K562 (cell line): Measurements from ENCODE around the gene LDB1. TPM values are rescaled to one million over a fixed set of nuclear protein-coding genes. Genes with fewer than 3 reads are reported as not detected.

ENCODE experiments used
- ATAC-seq: fragments of 200-7000 bp; cut with Tn5 transposase; 3 replicates; pipeline ENCODE4 v1.9.1; 2020; ENCODE audit warnings: moderate library complexity
- BruUV-seq: library from RNA; stranded (reverse); fragments of 400-500 nt; replicated peaks from 2 replicates; lab custom pipeline; 2021; lab: Mats Ljungman, UMichigan
- CTCF ChIA-PET: fragments of 300-600 bp; formaldehyde crosslinking; extraction: SDS; loops from one replicate; lab custom pipeline; 2021; ENCODE audit warnings: low intra/inter-chr PET ratio; lab: Yijun Ruan, JAX
- POLR2A ChIA-PET: fragments of 300-600, 350-650 bp; sonication (Branson Sonifier 250); formaldehyde crosslinking; extraction: SDS; loops from one replicate; lab custom pipeline; 2021; ENCODE audit warnings: antibody characterized with exemption, inconsistent platforms; lab: Yijun Ruan, JAX
- DNase-seq, 4 experiments: peaks; one replicate each; pipeline versions ENCODE4 v3.0.0 to v3.0.0-alpha.2; 2011 to 2018; ENCODE audit warnings: low spot score in 3 of 4, mixed read lengths in 3 of 4; ENCODE audit errors: extremely low read depth in 1 of 4
- FAIRE-seq: peaks from 2 replicates; lab custom pipeline; 2011; peaks lifted over from hg19 to GRCh38; lab: Jason Lieb, UNC
- H2AFZ ChIP-seq: 2 replicates; pipeline ENCODE4 v1.6.0; 2011; ENCODE audit warnings: low read depth, low read length, control low read depth, inconsistent platforms
- H3K27ac ChIP-seq: fragments of 200-600 bp; 3 replicates; pipeline ENCODE4 v1.8.0; 2011; ENCODE audit warnings: low read depth, mild to moderate bottlenecking, control low read depth, inconsistent platforms, low read length, moderate library complexity, mixed read lengths; ENCODE audit errors: extremely low read depth
- H3K27me3 ChIP-seq, 2 experiments: fragments of 300-600 bp in 1 of 2; 2 replicates in 1 of 2; 3 replicates in 1 of 2; pipeline versions ENCODE4 v1.6.0 to v1.8.0; 2011; ENCODE audit warnings: inconsistent platforms in 2 of 2, low read length in 2 of 2, mild to moderate bottlenecking in 1 of 2, mixed read lengths in 1 of 2, moderate library complexity in 1 of 2; ENCODE audit not compliant: control insufficient read depth in 2 of 2, insufficient read depth in 2 of 2
- H3K36me3 ChIP-seq: fragments of 300-600 bp; 3 replicates; pipeline ENCODE4 v1.8.0; 2011; ENCODE audit warnings: mild to moderate bottlenecking, low read length, inconsistent platforms; ENCODE audit not compliant: control insufficient read depth, insufficient read depth
- H3K4me1 ChIP-seq, 2 experiments: fragments of 200-600 bp in 1 of 2; replicated peaks in 1 of 2; 2 replicates in 1 of 2; 3 replicates in 1 of 2; pipeline versions ENCODE4 v1.5.1 to v1.8.0; 2011; ENCODE audit warnings: inconsistent platforms in 2 of 2, low read length in 2 of 2, mild to moderate bottlenecking in 1 of 2, mixed read lengths in 1 of 2, moderate library complexity in 1 of 2; ENCODE audit not compliant: control insufficient read depth in 2 of 2, insufficient read depth in 2 of 2
- H3K4me2 ChIP-seq: 2 replicates; pipeline ENCODE4 v1.6.1; 2011; ENCODE audit warnings: low read length, control low read depth, inconsistent platforms, mixed read lengths; ENCODE audit not compliant: insufficient read depth
- H3K4me3 ChIP-seq: fragments of 200-600 bp; sonication (generic), shearing (Covaris generic); 2 replicates; pipeline ENCODE4 v1.5.1; 2016; ENCODE audit warnings: control low read depth, inconsistent platforms
- H3K79me2 ChIP-seq: fragments of 200-600 bp; 3 replicates; pipeline ENCODE4 v1.8.0; 2011; ENCODE audit warnings: low read length, inconsistent platforms; ENCODE audit not compliant: control insufficient read depth, insufficient read depth
- H3K9ac ChIP-seq, 2 experiments: 2 replicates each; pipeline versions ENCODE4 v1.6.0 to v1.6.1; 2011; ENCODE audit warnings: low read depth in 2 of 2, low read length in 2 of 2, control low read depth in 1 of 2, inconsistent platforms in 1 of 2, mild to moderate bottlenecking in 1 of 2, mixed read lengths in 1 of 2; ENCODE audit not compliant: insufficient read depth in 1 of 2
- H3K9me1 ChIP-seq: one replicate; pipeline ENCODE4 v1.6.0; 2011; ENCODE audit warnings: inconsistent platforms, mild to moderate bottlenecking, low read length, moderate library complexity; ENCODE audit not compliant: control insufficient read depth, insufficient read depth
- H3K9me3 ChIP-seq: replicated peaks from 2 replicates; pipeline ENCODE4 v1.5.1; 2011; ENCODE audit warnings: low read depth, low read length, inconsistent platforms; ENCODE audit not compliant: control insufficient read depth, insufficient read depth
- H4K20me1 ChIP-seq: replicated peaks from 2 replicates; pipeline ENCODE4 v1.6.1; 2011; ENCODE audit warnings: low read length, inconsistent platforms, mixed read lengths; ENCODE audit not compliant: control insufficient read depth, insufficient read depth
- CREB1 ChIP-seq, 2 experiments: sonication (generic) in 1 of 2; formaldehyde crosslinking in 1 of 2; IDR thresholded peaks; 2 replicates each; pipeline versions ENCODE4 v1.6.1 to v1.8.0; 2012 to 2022; ENCODE audit warnings: inconsistent platforms in 1 of 2, mild to moderate bottlenecking in 1 of 2, missing genetic modification reagents in 1 of 2, moderate library complexity in 1 of 2
- CXXC5 ChIP-seq: fragments of 250-450 bp; sonication (Bioruptor Pico); IDR thresholded peaks from 2 replicates; pipeline ENCODE4 v1.8.0; 2022; ENCODE audit warnings: inconsistent platforms, mild to moderate bottlenecking, moderate library complexity
- ETV1 ChIP-seq: fragments of 450-650 bp; conservative IDR thresholded peaks from 2 replicates; pipeline ENCODE4 v1.6.1; 2016; ENCODE audit warnings: missing genetic modification characterization, control low read depth, low read depth, missing compliant biosample characterization
- HBP1 ChIP-seq: fragments of 450-650 bp; formaldehyde crosslinking; IDR thresholded peaks from 2 replicates; pipeline ENCODE4 v1.4.0; 2022; ENCODE audit warnings: missing genetic modification characterization
- MEF2D ChIP-seq: conservative IDR thresholded peaks from 2 replicates; pipeline ENCODE4 v1.6.1; 2016; ENCODE audit warnings: low read depth, missing genetic modification characterization, missing compliant biosample characterization
- MLX ChIP-seq, 2 experiments: fragments of 450-650 bp in 1 of 2; sonication (generic) in 1 of 2; formaldehyde crosslinking; conservative IDR thresholded peaks; 2 replicates each; pipeline versions ENCODE4 v1.4.0 to v1.8.1; 2020 to 2022; ENCODE audit warnings: mild to moderate bottlenecking in 1 of 2, missing genetic modification reagents in 1 of 2
- MTA2 ChIP-seq: fragments of 450-650 bp; IDR thresholded peaks from 2 replicates; pipeline ENCODE4 v1.6.1; 2016; ENCODE audit warnings: low read depth
- MYC ChIP-seq, 2 experiments: fragments of 250-450 bp in 1 of 2; sonication (Bioruptor Pico) in 1 of 2; IDR thresholded peaks; 2 replicates each; pipeline versions ENCODE4 v1.5.1 to v1.6.1; 2012 to 2021; ENCODE audit warnings: low read depth in 2 of 2, borderline replicate concordance in 1 of 2, improper control_type of control experiment in 1 of 2, low read length in 1 of 2, mild to moderate bottlenecking in 1 of 2, moderate library complexity in 1 of 2
- NFYB ChIP-seq: IDR thresholded peaks from 2 replicates; pipeline ENCODE4 v1.6.1; 2011; ENCODE audit warnings: mild to moderate bottlenecking, moderate library complexity; ENCODE audit not compliant: insufficient read length; ENCODE audit errors: extremely low read depth
- POLR2AphosphoS2 ChIP-seq: IDR thresholded peaks from 2 replicates; pipeline ENCODE4 v1.6.1; 2012; ENCODE audit warnings: low read length, improper control_type of control experiment
- TAF15 ChIP-seq: fragments of 200-400 bp; formaldehyde crosslinking; IDR thresholded peaks from 2 replicates; pipeline ENCODE4 v1.6.1; 2017; ENCODE audit warnings: mild to moderate bottlenecking, low read depth, low read length, moderate library complexity
- TGIF2 ChIP-seq: sonication (generic); formaldehyde crosslinking; IDR thresholded peaks from 2 replicates; pipeline ENCODE4 v1.8.1; 2022; ENCODE audit warnings: mild to moderate bottlenecking, missing genetic modification reagents, moderate library complexity
- ZBTB26 ChIP-seq: fragments of 450-650 bp; formaldehyde crosslinking; IDR thresholded peaks from 2 replicates; pipeline ENCODE4 v1.4.0; 2022; ENCODE audit warnings: missing genetic modification characterization
- WGBS: fragments of 100-300 bp; shearing (Covaris generic); methylation state at CpG from one replicate; pipeline ENCODE4 v1.1.6; 2016; ENCODE audit warnings: low coverage, mixed read lengths; ENCODE audit not compliant: insufficient coverage; ENCODE audit errors: missing lambda C conversion rate; 5-methylcytosine and 5-hydroxymethylcytosine counted together
- in situ Hi-C: fragments of 300-500 bp; cut with MboI; formaldehyde crosslinking; loops from 4 replicates; pipeline ENCODE4 v1.15.0; 2018; ENCODE audit warnings: inconsistent platforms, mixed read lengths
- intact Hi-C: fragments of 100-400 bp; cut with micrococcal nuclease; formaldehyde crosslinking; loops from 2 replicates; pipeline ENCODE4 v1.14.2; 2022
- polyA plus RNA-seq, 8 experiments: library from polyadenylated mRNA; depleted of rRNA in 4 of 8; stranded (reverse) in 5 of 8; unstranded in 3 of 8; fragments of >200 nt; fragmentation: Nextera tagmentation in 2 of 8; fragmentation: Illumina TruSeq in 1 of 8; extraction: Ambion mirVana in 2 of 8; extraction: Trizol in 1 of 8; gene quantifications; 2 replicates each; pipeline versions ENCODE4 v1.2.1 to v1.2.3, GENCODE V29; 2011 to 2014; ENCODE audit warnings: inconsistent platforms in 1 of 8, missing spikeins in 1 of 8
- total RNA-seq, 7 experiments: library from RNA; depleted of rRNA in 6 of 7; stranded (reverse); fragments of >200 nt in 6 of 7; fragmentation: Illumina TruSeq in 2 of 7; extraction: Trizol in 2 of 7; gene quantifications; 2 replicates each; pipeline versions ENCODE4 v1.2.1 to v1.2.3, GENCODE V29; 2011 to 2021; ENCODE audit warnings: low replicate concordance in 1 of 7

Gene LDB1
- total and polyA plus RNA-seq, 9 of the 15 experiments (the other 6 are each of a cell fraction or from before 2014, with no cell fraction given), result 1.9 to 137 (median 105) TPM

- CTCF ChIA-PET, result no interaction called here
- no peak for ATAC-seq
- no peak for TF ChIP-seq ZBTB26 (CRISPR knock-in tag)
- no peak for TF ChIP-seq TAF15
- TF ChIP-seq NFYB, result no peak
- TF ChIP-seq CXXC5 (CRISPR knock-in tag), result no peak
- no peak for TF ChIP-seq CREB1 (IDR thresholded peaks at IDR 0.05)
- no peak for TF ChIP-seq CREB1 (CRISPR knock-in tag; IDR thresholded peaks at IDR 0.05)
- TF ChIP-seq MEF2D (tag), result no peak
- no peak for TF ChIP-seq MLX (CRISPR knock-in tag; conservative IDR thresholded peaks at IDR 0.05)
- no peak for TF ChIP-seq MTA2
- TF ChIP-seq TGIF2 (CRISPR knock-in tag), result no peak
- no peak for TF ChIP-seq HBP1
- TF ChIP-seq MYC (IDR thresholded peaks at IDR 0.05; ENCODE audit: low read depth, low read length), result no peak
- TF ChIP-seq MYC (CRISPR knock-in tag; IDR thresholded peaks at IDR 0.05; ENCODE audit: borderline replicate concordance, low read depth), result no peak
- no peak for TF ChIP-seq POLR2AphosphoS2
- no peak for TF ChIP-seq ETV1 (tag)
Observed at GRCh38 chr10:102102421-102102820, 17.7 kb downstream of the LDB1 start.

More at GRCh38 chr10:102102421-102102820, 17.7 kb downstream of the LDB1 start:
- Histone ChIP-seq H4K20me1 (no peaks in the 10 kb centered on the region), H3K4me1 (no peaks in the 10 kb centered on the region; a peak in 2 of 5 replicates), H3K27ac (no peak overlapping the region), H2AFZ (no peak overlapping the region), H3K9me1 (no peaks in the 10 kb centered on the region), H3K27me3 (no peaks in the 10 kb centered on the region), H3K9ac (no peak overlapping the region), H3K4me2 (no peak overlapping the region), H3K9me3 (no peaks in the 10 kb centered on the region), H3K79me2 (no peaks in the 10 kb centered on the region), H3K4me3 (no peak overlapping the region), H3K36me3 (peaks cover 20% of the 10 kb centered on the region; the same call in 2 of the 3 replicates)
- no peak for DNase-seq
- POLR2A ChIA-PET, result interaction anchor here (1.1 to 4.6 kb wide), 3 partner anchors 9 to 13 kb away, joined by 3 to 27 read pairs (median 4); no protein-coding TSS in a partner anchor
- intact Hi-C loops (no loop called here), in situ Hi-C loops (no loop called here)
- 25% methylated on average over 1 of the region's 1 CpG for WGBS
- BruUV-seq, result no TSS peak
- no peak for FAIRE-seq
